ENCODE measurements around the gene DNM3. TPM values are rescaled to one million over a fixed set of nuclear protein-coding genes. Genes with fewer than 3 reads are reported as not detected.

Gene DNM3
- total RNA-seq, 2 experiments from 2014 or later = 0.93 to 1.2 TPM

DNA sequence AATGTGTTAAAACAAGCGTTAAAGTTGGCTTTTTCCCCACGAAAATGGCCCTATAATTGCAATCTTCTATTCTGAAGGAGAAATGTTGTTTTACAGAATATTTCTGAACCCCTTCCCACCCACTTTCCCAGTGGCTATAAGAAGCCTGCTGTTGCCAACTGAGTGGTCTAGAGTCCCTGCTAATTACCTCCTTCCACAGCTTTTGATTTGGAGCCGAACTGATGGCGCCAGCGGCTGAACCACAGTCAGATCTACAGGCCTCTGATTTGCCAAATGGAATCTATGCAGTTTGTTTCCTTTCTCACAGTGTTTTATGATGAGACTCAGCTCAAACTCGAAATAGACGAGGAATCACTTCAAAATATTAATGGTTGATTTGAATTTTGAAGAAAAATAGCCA is 503.1 kb downstream of the DNM3 start:
- intact Hi-C loops (cut with micrococcal nuclease) = no loop called here

DNA sequence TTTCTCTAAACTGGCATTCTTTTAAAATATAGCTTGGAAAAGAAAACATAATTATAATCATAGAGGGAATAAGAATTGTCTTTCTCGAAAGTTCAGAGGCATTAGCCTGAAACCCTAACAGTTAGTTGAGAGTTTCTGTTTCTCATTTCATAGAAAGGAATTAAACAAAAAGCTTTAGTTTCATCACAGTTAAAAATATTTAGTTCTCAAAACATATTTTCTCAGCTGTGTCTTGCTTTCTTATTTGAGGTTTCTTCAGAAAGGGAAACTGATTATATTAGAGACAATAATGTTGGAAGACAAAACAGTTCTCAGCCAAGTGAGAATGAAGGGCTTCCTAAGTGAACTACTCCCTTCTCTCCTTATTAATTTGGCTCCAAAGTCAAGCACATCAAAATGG is 503.8 kb downstream of the DNM3 start:
- H3K27ac Mint-ChIP-seq = no peak overlapping the region
- intact Hi-C loops (cut with micrococcal nuclease) = no loop called here
- H3K4me3 Mint-ChIP-seq = no peak overlapping the region
- POLR2A ChIA-PET = interaction anchor here (0.7 kb wide), 1 partner anchor 13 kb away, joined by 3 read pairs; no protein-coding TSS in a partner anchor
- H3K27me3 Mint-ChIP-seq = no peaks in the 10 kb centered on the region
- peaks cover 8% of the 10 kb centered on the region for H3K36me3 Mint-ChIP-seq
- CTCF ChIA-PET = no interaction called here
- no peak for DNase-seq
- peaks cover 23% of the 10 kb centered on the region for H3K9me3 Mint-ChIP-seq
- H3K4me1 Mint-ChIP-seq (ENCODE audit: low read depth) = peaks cover 33% of the 10 kb centered on the region

More for the DNA sequence above, 503.1 kb downstream of the DNM3 start:
- Mint-ChIP-seq H3K27me3 (no peaks in the 10 kb centered on the region), H3K9me3 (peaks cover 23% of the 10 kb centered on the region), H3K4me3 (no peak overlapping the region), H3K36me3 (peaks cover 8% of the 10 kb centered on the region), H3K27ac (no peak overlapping the region), H3K4me1 (ENCODE audit: low read depth) (peaks cover 38% of the 10 kb centered on the region)
- CTCF ChIA-PET = interaction anchor here (1.4 kb wide), 1 partner anchor 56 kb away, joined by 3 read pairs; no protein-coding TSS in a partner anchor
- POLR2A ChIA-PET = interaction anchor here (1.9 kb wide), 1 partner anchor 14 kb away, joined by 7 read pairs; no protein-coding TSS in a partner anchor
- no peak for DNase-seq

DNA sequence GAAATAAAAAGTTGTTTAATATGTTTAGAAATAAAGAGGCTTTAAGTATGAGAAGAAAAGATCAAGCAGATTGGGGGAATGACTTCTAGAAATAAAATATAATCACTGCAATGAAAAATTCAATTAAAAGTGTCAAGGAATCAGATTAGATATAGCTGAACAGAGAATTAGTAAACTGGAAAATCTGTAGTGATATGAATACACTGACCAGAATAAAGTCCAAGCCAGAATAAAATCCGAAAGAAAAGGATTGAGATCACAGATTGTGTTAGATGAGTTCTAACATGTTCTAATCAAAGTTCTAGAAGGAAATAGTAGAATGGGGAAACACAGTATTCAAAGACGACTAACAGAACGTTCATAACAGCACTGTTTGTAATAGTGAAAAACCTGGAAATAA is 506.1 kb downstream of the DNM3 start:
- no peak for DNase-seq
- intact Hi-C loops (cut with micrococcal nuclease) = no loop called here
- ChIA-PET CTCF (interaction anchor here (1.3 kb wide), 1 partner anchor 52 kb away, joined by 3 read pairs; no protein-coding TSS in a partner anchor), POLR2A (no interaction called here)
- Mint-ChIP-seq H3K36me3 (peaks cover 8% of the 10 kb centered on the region), H3K9me3 (peaks cover 23% of the 10 kb centered on the region), H3K4me1 (ENCODE audit: low read depth) (peaks cover 22% of the 10 kb centered on the region), H3K27ac (no peak overlapping the region), H3K27me3 (no peaks in the 10 kb centered on the region), H3K4me3 (no peak overlapping the region)

DNA sequence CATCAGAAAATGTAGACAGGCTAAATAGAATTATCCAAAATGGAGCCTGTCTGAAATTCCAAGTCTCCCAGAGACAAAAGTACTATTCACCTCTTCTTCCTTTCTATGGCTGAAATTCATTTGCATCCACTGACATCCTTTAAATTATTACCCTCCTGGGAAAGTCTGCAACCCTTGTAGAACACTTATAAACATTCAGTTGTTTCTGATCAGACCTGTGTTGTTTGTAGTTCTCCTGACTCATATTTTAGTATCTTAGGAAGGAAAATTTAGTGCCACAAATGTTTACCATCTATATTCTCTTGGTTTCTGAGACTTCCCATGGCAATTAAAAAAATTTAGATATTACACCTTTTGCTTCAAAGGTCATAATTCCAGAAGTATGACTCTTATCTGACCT is 509.6 kb downstream of the DNM3 start:
- POLR2A ChIA-PET = no interaction called here

DNA sequence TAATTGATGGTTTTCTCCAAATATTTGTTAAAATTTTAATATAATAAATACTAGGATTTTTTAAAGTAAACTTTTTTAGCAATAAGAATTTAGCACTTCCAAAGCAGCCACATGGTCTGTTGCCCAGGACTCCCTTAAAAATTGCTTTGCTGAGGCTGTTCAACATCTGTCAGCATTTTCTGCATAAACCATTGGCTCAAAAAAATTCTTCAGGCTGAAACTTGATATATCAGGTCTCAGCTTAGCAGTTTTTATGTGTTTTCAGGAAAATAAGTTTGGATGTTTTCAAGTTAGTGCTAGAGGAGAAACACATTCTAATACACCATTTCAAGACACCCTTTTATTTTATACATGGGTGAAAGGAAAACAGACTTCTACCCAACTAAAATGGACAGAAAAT is 510.0 kb downstream of the DNM3 start:
- intact Hi-C loops (cut with micrococcal nuclease) = loop anchor here (10.0 kb wide), 1 partner anchor 183 kb away; the partner anchor contains the start of gene SUCO
- ChIA-PET CTCF (interaction anchor here (0.8 kb wide), 1 partner anchor 50 kb away, joined by 3 read pairs; no protein-coding TSS in a partner anchor), POLR2A (no interaction called here)
- Mint-ChIP-seq H3K27me3 (no peaks in the 10 kb centered on the region), H3K4me3 (no peak overlapping the region), H3K36me3 (peaks cover 8% of the 10 kb centered on the region), H3K27ac (no peak overlapping the region), H3K4me1 (ENCODE audit: low read depth) (peaks cover 28% of the 10 kb centered on the region), H3K9me3 (peaks cover 22% of the 10 kb centered on the region)
- no peak for DNase-seq

More for the DNA sequence above, 509.6 kb downstream of the DNM3 start:
- intact Hi-C loops (cut with micrococcal nuclease) = loop anchor here (10.0 kb wide), 1 partner anchor 184 kb away; the partner anchor contains the start of gene SUCO
- no peak overlapping the region for H3K27ac Mint-ChIP-seq
- H3K4me1 Mint-ChIP-seq (ENCODE audit: low read depth) = peaks cover 26% of the 10 kb centered on the region
- H3K36me3 Mint-ChIP-seq = peaks cover 8% of the 10 kb centered on the region
- H3K27me3 Mint-ChIP-seq = no peaks in the 10 kb centered on the region
- CTCF ChIA-PET = no interaction called here
- no peak overlapping the region for H3K4me3 Mint-ChIP-seq
- peaks cover 26% of the 10 kb centered on the region for H3K9me3 Mint-ChIP-seq
- no peak for DNase-seq

DNA sequence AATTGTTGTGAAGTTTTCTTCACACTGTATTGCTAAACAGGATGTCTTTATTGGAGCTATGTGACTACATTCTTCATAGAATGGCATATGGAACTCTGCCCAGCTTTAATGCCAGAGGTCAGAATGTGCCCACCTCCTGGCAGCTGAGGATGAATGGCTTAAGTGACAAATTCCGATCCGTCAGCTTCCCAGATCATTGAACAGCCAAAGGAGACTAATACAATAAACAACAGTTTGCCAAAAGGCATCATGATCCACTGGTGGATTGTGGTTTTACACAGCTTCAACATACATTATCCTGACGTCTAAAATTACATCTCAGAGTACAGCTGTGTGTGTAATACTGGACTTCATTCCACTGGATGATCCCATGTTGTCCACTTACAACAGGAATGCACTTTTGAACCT is 510.5 kb downstream of the DNM3 start:
- Mint-ChIP-seq H3K4me3 (no peak overlapping the region), H3K27me3 (no peaks in the 10 kb centered on the region), H3K9me3 (peaks cover 18% of the 10 kb centered on the region), H3K36me3 (peaks cover 6% of the 10 kb centered on the region), H3K4me1 (ENCODE audit: low read depth) (peaks cover 32% of the 10 kb centered on the region), H3K27ac (no peak overlapping the region)
- no peak for DNase-seq
- CTCF ChIA-PET = interaction anchor here (0.8 to 1.0 kb wide), 3 partner anchors 41 to 347 kb away, joined by 3 read pairs; no protein-coding TSS in a partner anchor
- intact Hi-C loops (cut with micrococcal nuclease) = loop anchor here (10.0 kb wide), 1 partner anchor 183 kb away; the partner anchor contains the start of gene SUCO
- POLR2A ChIA-PET = interaction anchor here (1.2 kb wide), 1 partner anchor 14 kb away, joined by 4 read pairs; no protein-coding TSS in a partner anchor

DNA sequence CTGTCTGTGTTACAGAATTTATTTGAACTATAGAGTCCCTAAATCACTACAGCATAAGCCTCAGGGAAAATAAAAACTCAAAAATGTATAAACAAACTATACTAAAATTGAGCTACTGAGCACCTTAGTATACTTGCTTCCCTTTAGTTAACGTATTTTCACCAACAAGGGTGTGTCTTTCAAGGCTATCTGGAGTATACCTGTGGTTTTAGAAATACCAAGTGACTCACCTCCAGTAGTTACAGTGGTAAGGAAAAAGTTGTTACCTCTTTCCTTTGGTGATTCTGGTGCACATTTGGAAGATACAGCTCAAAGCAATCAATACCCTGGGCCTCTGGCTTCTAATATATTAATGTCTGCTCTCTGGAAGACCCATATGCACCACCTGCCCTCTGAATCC is 511.1 kb downstream of the DNM3 start:
- H3K36me3 Mint-ChIP-seq = peaks cover under 1% of the 10 kb centered on the region
- peaks cover 11% of the 10 kb centered on the region for H3K9me3 Mint-ChIP-seq
- DNase-seq = no peak
- H3K4me3 Mint-ChIP-seq = no peak overlapping the region
- intact Hi-C loops (cut with micrococcal nuclease) = loop anchor here (10.0 kb wide), 1 partner anchor 182 kb away; the partner anchor contains the start of gene SUCO
- POLR2A ChIA-PET = interaction anchor here (1.2 kb wide), 1 partner anchor 14 kb away, joined by 4 read pairs; no protein-coding TSS in a partner anchor
- no peak overlapping the region for H3K27ac Mint-ChIP-seq
- CTCF ChIA-PET = interaction anchor here (0.8 to 1.0 kb wide), 3 partner anchors 42 to 348 kb away, joined by 3 to 4 read pairs (median 3); no protein-coding TSS in a partner anchor
- no peaks in the 10 kb centered on the region for H3K27me3 Mint-ChIP-seq
- peaks cover 39% of the 10 kb centered on the region for H3K4me1 Mint-ChIP-seq (ENCODE audit: low read depth)

DNA sequence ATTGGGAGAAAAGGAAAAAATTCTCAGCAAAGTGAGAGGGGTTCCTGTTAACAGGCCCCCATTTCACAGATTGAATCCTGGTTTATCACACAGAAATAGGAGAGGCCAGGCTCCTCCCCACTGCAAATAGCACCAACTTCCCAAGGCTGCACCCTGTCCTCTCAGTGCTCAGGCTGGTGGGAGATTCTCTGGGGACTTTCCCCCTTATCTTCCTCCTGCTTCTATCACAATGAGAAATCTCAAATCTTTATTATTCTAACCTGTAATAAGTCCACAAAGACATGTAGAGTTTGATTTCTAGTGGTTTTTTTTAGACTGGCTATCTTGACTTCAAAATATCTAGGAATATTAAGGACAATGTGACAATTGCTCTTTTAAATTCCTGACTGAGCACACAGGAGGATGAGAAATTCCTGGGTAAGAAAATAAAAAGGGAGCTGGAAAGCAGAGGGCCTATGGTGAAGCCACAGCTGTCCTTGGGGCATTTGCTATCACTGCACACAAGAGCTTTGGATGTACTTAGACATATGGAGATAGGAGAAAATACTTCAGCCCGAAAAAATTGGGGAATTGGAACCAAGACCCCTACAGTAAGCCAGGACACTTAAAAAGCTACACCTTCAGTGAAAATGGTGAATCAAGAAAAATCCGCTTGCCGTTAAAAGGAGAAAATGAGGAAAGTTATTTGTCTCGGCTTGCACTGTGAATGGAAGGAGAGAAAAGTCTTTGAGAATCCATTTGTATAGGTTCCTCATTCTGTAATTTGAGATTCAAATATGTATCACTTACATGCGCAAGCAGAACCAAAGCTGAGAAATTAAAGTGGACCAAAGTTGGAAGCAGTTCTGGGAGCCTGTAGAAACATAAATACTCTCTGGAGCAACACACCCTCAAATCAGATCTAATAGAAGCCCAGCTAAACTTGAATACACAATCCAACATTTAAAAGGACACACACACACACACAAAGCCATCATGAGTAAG is 513.3 kb downstream of the DNM3 start:
- CTCF ChIA-PET = interaction anchor here (0.9 to 1.0 kb wide), 2 partner anchors 45 to 264 kb away, joined by 4 read pairs; no protein-coding TSS in a partner anchor
- H3K27ac Mint-ChIP-seq = no peak overlapping the region

DNA sequence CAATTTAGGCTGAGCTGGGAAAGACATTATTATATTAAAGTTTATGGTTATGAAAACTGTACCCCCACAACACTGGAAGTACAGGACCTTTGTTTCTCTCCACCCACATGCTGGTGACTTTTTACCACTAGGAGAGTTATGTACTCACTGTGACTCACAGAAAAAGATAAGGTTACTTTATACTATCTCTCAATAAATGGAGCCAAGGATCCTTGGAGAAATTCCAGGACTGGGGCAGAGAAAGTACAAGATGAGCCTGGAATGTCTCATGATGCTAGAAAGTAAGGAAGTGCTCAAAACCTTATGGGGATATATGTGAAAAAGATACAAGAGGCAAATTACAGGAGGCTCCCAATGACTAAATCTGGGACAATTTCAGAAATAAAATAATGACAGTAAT is 515.3 kb downstream of the DNM3 start:
- no peak for DNase-seq
- ChIA-PET CTCF (no interaction called here), POLR2A (interaction anchor here (1.1 kb wide), 1 partner anchor 17 kb away, joined by 3 read pairs; no protein-coding TSS in a partner anchor)
- no peak overlapping the region for H3K27ac Mint-ChIP-seq
- H3K9me3 Mint-ChIP-seq = peaks cover 3% of the 10 kb centered on the region
- no peaks in the 10 kb centered on the region for H3K27me3 Mint-ChIP-seq
- no peaks in the 10 kb centered on the region for H3K36me3 Mint-ChIP-seq
- intact Hi-C loops (cut with micrococcal nuclease) = loop anchor here (5.0 to 10.0 kb wide), 2 partner anchors 96 to 178 kb away; partner anchors contain the start of gene SUCO
- H3K4me1 Mint-ChIP-seq (ENCODE audit: low read depth) = peaks cover 71% of the 10 kb centered on the region
- H3K4me3 Mint-ChIP-seq = no peak overlapping the region

More for the DNA sequence above, 513.3 kb downstream of the DNM3 start:
- intact Hi-C loops (cut with micrococcal nuclease) = loop anchor here (5.0 to 10.0 kb wide), 2 partner anchors 98 to 180 kb away; partner anchors contain the start of gene SUCO
- POLR2A ChIA-PET = interaction anchor here (1.2 to 1.4 kb wide), 2 partner anchors 16 kb away, joined by 3 to 4 read pairs; no protein-coding TSS in a partner anchor
- H3K36me3 Mint-ChIP-seq = no peaks in the 10 kb centered on the region
- H3K9me3 Mint-ChIP-seq = peaks cover 3% of the 10 kb centered on the region
- no peak for DNase-seq
- H3K27me3 Mint-ChIP-seq = no peaks in the 10 kb centered on the region
- no peak overlapping the region for H3K4me3 Mint-ChIP-seq
- peaks cover 60% of the 10 kb centered on the region for H3K4me1 Mint-ChIP-seq (ENCODE audit: low read depth)

DNA sequence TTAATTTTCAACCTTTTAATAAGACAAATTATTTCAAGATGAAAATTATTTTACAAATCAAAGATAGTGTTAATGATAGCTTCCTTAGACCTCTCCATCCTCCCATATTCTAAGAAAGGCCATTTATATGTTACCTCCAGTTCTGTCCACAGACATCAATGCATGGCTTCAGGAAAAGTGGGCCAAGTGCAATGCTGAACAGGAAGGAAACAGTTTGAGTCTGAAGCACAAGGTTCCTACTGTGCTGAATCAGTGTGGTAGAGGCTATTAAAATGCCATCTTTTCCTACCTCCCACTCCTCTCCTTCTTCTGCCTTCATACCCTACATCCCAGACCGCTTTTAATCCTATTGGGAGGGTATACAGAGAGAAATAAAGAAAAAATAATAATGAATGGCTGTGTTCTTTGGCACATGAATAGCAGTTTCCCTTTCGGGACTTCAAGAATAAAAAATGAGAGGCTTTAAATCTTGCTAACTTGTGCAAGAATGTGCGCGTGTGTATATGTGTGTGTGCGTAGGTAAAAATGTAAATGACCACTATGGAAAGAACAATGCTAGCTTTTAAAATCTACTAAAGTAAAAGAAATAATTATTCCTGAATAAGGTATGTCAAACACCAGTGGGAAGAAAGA is 516.6 kb downstream of the DNM3 start:
- CTCF ChIA-PET = interaction anchor here (0.7 to 3.2 kb wide), 12 partner anchors 15 to 252 kb away, joined by 3 to 25 read pairs (median 4); no protein-coding TSS in a partner anchor
- POLR2A ChIA-PET = interaction anchor here (0.7 to 2.2 kb wide), 11 partner anchors 13 to 516 kb away, joined by 3 to 31 read pairs (median 5); partner anchors contain the start of gene DNM3
- DNase-seq = no peak
- Mint-ChIP-seq H3K9me3 (peaks cover 2% of the 10 kb centered on the region), H3K36me3 (no peaks in the 10 kb centered on the region), H3K4me1 (ENCODE audit: low read depth) (peaks cover 66% of the 10 kb centered on the region), H3K27me3 (no peaks in the 10 kb centered on the region), H3K27ac (peak overlapping the region; percentile 85), H3K4me3 (peak overlapping the region; percentile 11)
- intact Hi-C loops (cut with micrococcal nuclease) = loop anchor here (1.0 to 10.0 kb wide), 10 partner anchors 15 to 281 kb away; partner anchors contain the start of gene SUCO

DNA sequence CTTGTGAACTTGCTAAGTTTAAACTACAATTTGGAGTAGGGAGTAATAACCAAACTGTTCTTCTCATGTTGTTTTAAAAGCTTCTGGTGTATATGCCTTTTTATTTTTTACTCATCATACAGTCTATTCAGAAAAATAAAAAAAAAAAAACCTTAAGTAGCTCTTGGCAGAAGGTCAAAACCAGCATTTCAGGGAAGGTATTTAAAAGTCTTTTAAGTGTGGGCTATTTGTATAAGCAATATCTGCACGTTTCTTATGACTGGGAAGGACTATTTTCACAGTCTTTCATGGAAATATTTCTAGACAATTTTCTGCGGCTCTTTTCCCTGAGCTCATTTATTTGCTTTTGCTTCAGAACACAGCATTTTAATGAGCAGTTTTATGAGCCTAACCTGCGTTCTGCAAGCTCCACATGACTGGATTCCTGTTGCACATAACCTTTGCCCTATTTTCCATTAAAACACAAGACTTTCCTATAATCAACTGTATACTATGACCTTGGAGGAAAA is 518.2 kb downstream of the DNM3 start:
- Mint-ChIP-seq H3K4me3 (no peak overlapping the region), H3K36me3 (no peaks in the 10 kb centered on the region), H3K4me1 (ENCODE audit: low read depth) (peaks cover 53% of the 10 kb centered on the region), H3K9me3 (no peaks in the 10 kb centered on the region), H3K27ac (no peak overlapping the region), H3K27me3 (no peaks in the 10 kb centered on the region)
- no peak for DNase-seq
- ChIA-PET CTCF (interaction anchor here (0.8 to 3.2 kb wide), 12 partner anchors 12 to 226 kb away, joined by 3 to 25 read pairs (median 4); no protein-coding TSS in a partner anchor), POLR2A (interaction anchor here (0.6 to 2.2 kb wide), 9 partner anchors 16 to 173 kb away, joined by 3 to 31 read pairs (median 4); partner anchors contain the start of gene SUCO)
- intact Hi-C loops (cut with micrococcal nuclease) = loop anchor here (2.0 to 10.0 kb wide), 3 partner anchors 93 to 279 kb away; partner anchors contain the start of gene SUCO

All from activated CD4-positive, alpha-beta memory T cell treated with anti-CD3 and anti-CD28 coated beads for 36 hours (primary cell).